Measurements from ENCODE around the gene PROX1.

DNA sequence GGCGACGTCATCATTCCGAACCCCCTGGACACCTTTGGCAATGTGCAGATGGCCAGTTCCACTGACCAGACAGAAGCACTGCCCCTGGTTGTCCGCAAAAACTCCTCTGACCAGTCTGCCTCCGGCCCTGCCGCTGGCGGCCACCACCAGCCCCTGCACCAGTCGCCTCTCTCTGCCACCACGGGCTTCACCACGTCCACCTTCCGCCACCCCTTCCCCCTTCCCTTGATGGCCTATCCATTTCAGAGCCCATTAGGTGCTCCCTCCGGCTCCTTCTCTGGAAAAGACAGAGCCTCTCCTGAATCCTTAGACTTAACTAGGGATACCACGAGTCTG, 10.0 kb downstream of the PROX1 start:
- no peak for TF ChIP-seq CTCF (IDR thresholded peaks at IDR 0.05)
- no peak for TF ChIP-seq EP300 (IDR thresholded peaks at IDR 0.05)
